NCI-H2227 (cell line): ENCODE measurements around the gene RPL12.

Source experiments
- DNase-seq: peaks from one replicate; lab custom pipeline; 2025; ENCODE audit not compliant: unreplicated experiment; lab: John Stamatoyannopoulos, UW

Gene RPL12

GRCh38 chr9:127450830-127451607 is at the start of gene RPL12, which contains the start of gene LRSAM1:
TSS of gene RPL12 (minus strand) at chr9:127451406. CDS start at chr9:127451317, 89 bp downstream.
TSS of gene LRSAM1 (plus strand) at chr9:127451510. CDS start at chr9:127454528, 3,018 bp downstream.
- DNase-seq, result peak; percentile 95

DNA sequence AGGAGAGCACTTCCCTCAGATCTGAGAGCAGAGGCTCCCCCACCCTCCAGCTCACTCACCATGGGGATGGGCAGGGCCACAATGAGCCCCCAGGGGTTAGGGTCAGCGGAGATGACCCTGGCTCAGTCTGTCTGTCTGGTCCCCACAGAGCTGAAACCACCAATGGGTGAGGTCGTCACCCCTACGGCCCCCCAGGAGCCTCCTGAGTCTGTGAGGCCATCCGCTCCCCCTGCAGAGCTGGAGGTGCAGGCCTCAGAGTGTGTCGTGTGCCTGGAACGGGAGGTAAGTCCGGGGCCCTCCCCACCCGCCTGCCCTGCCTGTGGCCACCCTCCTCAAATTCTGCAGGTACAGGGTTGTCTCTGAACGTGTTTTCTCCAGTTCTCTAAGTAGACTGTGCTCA is 49.7 kb upstream of the RPL12 start:
- DNase-seq, result no peak

DNA sequence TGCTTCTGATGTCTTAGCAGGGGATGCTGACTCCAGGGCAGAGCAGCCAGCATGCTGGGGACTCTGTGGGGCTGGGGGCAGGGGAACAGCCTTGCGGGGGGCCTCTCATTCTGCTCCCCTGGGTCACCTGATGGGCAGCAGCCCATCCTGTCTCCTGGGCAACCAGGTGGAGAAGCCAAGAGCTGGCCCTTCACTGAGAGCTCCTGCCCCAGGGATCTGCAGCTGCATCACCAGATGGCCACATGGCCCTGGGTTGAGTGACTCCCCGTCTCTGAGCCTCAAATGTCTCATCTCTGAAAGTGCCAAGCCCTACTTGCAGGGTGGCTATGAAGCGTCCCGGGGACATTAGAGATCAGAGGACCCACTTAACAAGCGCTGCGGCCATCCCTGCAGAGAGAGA is 49.2 kb upstream of the RPL12 start:
- no peak for DNase-seq

DNA sequence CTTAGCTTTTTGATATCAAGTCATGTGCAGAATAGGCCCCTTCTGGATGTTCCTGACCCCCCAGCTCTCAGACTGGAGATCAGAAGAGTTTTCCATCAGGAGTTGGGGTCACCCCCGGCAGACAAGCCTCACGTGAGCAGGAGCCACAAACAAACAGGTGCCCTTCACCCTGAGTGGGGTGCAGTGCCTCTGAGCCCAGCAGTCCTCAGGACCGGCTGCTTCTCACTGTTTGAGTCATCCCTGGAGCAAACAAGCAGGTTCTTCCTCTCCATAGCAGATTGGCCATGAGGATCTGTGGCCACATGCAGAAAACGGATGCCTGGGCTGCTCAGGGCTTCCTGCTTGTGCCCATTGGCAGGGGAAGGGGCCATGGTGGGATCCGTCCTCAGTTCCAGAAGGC is 47.1 kb upstream of the RPL12 start:
- DNase-seq, result no peak

GRCh38 chr9:127497656-127498290 is 46.6 kb upstream of the RPL12 start:
- DNase-seq, result no peak

GRCh38 chr9:127496974-127497373 is 45.8 kb upstream of the RPL12 start:
- DNase-seq, result no peak

DNA sequence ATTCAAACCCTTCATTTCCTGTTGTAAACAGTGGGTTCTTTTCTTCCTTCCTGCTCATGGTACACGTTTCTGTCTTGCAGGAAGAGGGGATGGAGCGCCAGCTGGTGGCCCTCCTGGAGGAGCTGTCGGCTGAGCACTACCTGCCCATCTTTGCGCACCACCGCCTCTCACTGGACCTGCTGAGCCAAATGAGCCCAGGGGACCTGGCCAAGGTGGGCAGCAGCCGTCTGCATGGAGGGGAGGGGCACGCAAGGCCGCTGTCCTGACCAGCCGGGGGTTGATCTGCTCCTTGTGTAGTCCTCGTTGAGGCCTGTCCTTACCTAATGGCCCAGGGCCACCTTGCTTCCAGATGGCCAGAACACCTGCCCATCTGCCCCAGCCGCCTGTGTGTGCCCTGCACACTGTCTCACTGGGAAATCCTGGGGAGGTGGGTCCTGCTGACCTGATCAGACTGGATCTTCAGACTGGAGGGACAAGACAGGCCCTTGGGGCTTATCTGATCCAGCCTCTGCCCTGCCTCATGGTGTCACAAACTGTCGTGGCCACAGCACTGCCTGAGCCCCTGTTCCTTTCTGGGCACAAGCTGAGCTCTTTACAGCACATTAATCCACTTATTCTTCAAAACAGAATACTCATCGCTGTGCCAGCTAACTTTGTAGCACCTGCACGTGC is 44.8 kb upstream of the RPL12 start:
- DNase-seq, result no peak

DNA sequence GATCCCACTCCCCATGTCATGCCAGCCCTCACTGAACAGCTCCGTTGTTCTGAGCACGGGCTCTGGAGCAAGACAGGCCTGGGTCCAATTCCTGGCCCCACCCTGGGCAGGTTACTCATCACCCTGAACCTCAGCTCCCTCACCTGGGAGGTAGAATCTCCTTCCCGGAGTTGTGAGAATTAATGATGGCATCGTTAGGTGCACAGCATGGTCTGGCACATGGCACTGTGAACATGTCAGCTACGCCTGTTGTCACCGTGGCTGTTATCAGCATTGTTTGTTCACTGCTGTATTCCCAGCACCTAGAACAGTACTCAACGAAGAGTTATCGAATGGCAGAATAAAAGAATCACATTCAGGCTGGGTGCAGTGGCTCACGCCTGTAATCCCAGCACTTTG is 43.1 kb upstream of the RPL12 start:
- DNase-seq, result no peak

GRCh38 chr9:127493592-127494303 is 42.5 kb upstream of the RPL12 start:
- DNase-seq, result no peak

GRCh38 chr9:127492616-127493015 is 41.4 kb upstream of the RPL12 start:
- no peak for DNase-seq

- no peak for DNase-seq
These were observed 40.3 kb upstream of the RPL12 start for GRCh38 chr9:127491516-127491915.

- no peak for DNase-seq
These were observed 39.5 kb upstream of the RPL12 start for GRCh38 chr9:127490535-127491230.

DNA sequence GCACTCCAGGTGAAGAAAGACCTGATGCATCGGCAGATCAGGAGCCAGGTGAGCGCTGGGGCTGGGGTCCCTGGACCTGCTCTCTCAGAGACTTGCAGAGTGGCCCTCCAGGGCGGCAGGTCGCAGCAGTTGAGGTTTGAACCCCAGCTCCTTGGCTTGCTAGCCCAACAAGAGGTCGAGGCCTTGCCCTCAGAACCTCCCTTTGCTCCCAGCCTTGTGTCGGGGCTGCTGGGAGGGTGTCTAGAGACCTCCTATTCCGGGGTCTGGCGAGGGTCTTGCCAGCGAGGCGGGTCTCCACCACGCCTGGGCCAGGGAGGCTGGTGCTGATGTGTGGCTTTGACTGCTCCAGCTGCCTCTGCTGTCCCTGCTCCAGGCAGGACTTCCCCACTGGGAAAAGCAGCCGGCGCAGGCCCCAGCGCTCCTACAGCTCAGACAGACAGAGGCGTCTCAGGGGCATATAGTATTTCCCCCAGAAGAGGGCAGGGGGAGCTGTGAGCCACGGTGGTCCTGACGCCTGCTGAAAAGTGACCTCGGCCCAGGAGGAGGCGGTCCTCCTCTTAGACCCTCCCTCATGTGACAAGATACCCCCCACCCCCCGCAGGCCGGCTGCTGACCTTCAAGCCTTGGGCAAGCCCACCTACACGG is 38.4 kb upstream of the RPL12 start:
- DNase-seq, result no peak

- no peak for DNase-seq
These were observed 37.7 kb upstream of the RPL12 start for GRCh38 chr9:127488946-127489345.

DNA sequence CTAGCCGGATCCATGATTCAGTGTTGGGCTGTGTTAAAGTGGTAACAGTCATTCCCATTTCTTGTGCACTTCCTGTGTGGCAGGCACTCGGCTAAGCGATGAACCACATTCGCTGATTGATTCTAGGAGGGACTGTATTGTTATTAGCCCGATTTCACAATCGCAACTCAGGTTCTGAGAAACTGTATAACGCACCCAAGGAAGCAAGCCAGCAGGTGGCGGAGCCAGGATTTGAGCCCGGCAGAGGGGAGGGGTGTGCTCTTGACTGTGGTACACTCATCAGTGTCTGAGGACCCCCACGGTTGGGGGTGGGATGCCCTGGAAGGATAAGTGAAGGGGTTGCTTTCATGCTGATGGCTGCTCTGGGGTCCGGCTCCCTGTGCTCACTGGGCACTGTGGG is 34.8 kb upstream of the RPL12 start:
- DNase-seq, result no peak

DNA sequence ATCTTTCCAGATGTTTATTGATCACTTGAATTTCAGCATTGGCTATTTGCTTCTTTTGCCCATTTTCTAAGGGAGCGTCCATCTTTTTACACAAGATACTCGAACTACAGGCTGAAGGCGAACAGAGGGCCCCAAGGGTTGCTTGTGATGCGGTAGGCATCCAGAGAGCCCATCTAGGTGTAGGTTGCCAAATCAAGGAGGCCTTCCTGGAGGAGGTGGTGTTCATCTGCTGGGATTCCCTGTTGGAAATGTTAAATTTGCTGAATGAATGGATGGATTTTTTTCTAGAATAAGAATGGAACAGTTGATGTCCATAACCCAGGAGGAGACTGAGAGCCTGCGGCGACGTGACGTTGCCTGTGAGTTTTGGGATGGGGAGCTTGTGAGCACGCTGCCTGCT is 31.5 kb upstream of the RPL12 start:
- DNase-seq, result no peak

DNA sequence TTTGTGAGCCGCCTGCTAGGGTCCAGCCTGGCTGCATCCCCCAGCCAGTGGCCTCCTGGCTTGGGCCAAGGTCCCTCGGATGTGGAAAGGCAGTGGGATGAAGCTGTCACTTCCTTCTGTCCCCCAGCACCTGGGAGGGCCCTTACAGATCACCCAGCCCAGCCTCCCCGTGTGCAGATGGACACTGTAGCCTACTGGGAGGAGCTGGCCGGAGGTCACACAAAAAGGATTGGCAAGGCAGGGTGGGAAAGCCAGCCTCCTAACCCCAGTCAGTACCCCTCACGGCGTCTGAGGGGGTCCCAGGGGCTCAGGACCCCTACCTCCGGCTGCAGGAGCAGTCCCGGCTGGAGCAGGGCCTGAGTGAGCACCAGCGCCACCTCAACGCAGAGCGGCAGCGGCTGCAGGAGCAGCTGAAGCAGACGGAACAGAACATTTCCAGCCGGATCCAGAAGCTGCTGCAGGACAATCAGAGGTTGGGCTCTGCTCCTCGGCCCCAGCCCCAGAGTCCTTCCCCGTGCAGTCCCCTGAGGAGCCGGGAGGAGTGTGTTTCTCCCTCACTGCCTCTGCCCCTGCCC is 28.4 kb upstream of the RPL12 start:
- DNase-seq, result no peak

DNA sequence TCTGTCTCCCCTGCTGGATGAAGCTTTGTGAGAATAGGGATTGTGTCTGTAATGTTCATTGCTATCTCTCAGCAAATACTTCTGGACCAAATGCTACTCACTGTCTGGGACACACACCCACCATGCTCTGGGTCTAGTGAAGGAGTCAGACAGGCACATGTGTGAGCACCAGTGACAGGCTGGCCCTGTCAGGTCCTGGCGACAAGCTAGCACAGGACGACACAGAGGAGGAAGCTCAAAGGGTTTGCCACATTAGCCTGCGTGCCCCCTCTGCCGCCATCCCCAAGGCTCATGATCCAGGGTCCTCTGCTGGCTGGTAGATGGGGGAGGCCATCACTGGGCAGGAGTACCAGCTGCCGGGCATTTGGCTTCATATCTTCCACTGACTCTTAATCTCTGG is 23.4 kb upstream of the RPL12 start:
- DNase-seq, result no peak

DNA sequence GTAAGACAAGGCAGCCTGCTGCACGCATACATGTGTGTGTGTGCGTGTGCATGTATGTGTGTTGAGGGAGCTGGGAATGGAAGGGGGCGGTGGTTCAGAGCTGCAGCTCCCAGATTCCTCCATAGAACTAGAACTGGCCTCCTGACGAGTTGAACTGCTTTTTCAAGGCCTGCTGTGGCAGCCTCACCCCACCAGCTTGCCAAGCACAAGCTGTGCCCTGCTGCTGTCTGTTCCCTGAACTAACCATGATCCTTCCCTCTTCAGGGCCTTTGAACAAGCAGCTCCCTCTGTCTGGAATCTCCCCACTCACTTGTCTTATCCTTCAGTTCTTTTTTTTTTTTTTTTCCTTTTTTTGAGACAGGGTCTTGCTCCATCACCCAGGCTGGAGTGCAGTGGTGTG is 22.7 kb upstream of the RPL12 start:
- no peak for DNase-seq

DNA sequence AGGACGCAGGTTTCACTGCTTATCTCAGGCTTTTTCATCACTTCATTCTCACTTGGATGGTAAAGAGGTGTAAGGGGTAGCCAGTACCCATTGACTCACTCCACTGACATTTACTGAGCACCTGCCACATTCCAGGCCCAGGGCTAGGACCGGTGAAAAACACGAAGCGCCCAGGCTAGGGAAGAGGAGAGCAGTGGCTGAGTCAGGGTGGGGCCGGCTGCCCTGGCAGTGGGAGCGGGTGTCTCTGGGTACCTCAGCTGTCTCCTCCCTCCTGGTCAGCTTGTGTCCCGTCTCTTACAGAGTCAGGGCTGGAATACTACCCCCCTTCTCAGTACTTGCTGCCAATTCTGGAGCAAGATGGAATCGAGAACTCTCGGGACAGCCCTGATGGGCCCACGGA is 22.3 kb upstream of the RPL12 start:
- DNase-seq, result no peak
